Measurements from ENCODE around the gene HS3ST5.

Gene HS3ST5

DNA sequence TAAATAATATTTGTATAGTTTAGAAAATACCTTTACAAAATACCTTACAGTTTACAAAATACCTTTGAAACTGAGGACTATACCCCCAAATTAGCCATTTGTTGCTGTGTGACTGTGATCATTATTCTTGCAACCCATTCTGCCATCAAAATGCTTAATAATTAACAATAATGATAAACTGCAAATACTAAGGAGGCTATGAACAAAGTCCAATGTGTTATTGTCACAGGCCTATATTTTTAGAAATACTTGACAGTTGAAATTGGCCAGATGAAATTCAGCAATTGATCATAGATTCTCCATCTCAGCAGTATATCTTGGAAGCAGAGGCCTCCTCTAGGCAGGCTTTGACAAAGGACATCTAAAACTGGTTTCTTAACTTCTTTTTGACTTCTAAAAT lies 178.6 kb downstream of the HS3ST5 start:
- H3K9me2 ChIP-seq (replicated peaks; ENCODE audit: insufficient read depth, low read length): no peaks in the 10 kb centered on the region
- no peak for TF ChIP-seq EZH2 (optimal IDR thresholded peaks at IDR 0.05; ENCODE audit: low read depth, low read length)
- TF ChIP-seq EZH2phosphoT487 (IDR thresholded peaks at IDR 0.05; ENCODE audit: low read length): no peak
- TF ChIP-seq, protein P1, sequence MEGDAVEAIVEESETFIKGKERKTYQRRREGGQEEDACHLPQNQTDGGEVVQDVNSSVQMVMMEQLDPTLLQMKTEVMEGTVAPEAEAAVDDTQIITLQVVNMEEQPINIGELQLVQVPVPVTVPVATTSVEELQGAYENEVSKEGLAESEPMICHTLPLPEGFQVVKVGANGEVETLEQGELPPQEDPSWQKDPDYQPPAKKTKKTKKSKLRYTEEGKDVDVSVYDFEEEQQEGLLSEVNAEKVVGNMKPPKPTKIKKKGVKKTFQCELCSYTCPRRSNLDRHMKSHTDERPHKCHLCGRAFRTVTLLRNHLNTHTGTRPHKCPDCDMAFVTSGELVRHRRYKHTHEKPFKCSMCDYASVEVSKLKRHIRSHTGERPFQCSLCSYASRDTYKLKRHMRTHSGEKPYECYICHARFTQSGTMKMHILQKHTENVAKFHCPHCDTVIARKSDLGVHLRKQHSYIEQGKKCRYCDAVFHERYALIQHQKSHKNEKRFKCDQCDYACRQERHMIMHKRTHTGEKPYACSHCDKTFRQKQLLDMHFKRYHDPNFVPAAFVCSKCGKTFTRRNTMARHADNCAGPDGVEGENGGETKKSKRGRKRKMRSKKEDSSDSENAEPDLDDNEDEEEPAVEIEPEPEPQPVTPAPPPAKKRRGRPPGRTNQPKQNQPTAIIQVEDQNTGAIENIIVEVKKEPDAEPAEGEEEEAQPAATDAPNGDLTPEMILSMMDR (IDR thresholded peaks at IDR 0.05; ENCODE audit: low read length): no peak
- H3K27me3 ChIP-seq (replicated peaks; ENCODE audit: insufficient read depth, low read length): no peaks in the 10 kb centered on the region
- no peaks in the 10 kb centered on the region for H4K20me1 ChIP-seq (ENCODE audit: insufficient read depth, low read length)
- no peaks in the 10 kb centered on the region for H3K9me3 ChIP-seq (replicated peaks; ENCODE audit: insufficient read depth, low read length)
- H3K9ac ChIP-seq (ENCODE audit: low read length): no peak overlapping the region
- H3K36me3 ChIP-seq (replicated peaks; ENCODE audit: insufficient read depth, low read length): no peaks in the 10 kb centered on the region
- H2AFZ ChIP-seq (ENCODE audit: low read length): no peak overlapping the region
- DNase-seq: no peak
- H3F3A ChIP-seq (ENCODE audit: insufficient read depth, low read length): no peaks in the 10 kb centered on the region
- H3K79me2 ChIP-seq (ENCODE audit: low read length): no peaks in the 10 kb centered on the region
- no peak overlapping the region for H3K27ac ChIP-seq (ENCODE audit: low read length)
- H3K4me3 ChIP-seq (ENCODE audit: low read length): no peak overlapping the region
- no peaks in the 10 kb centered on the region for H3K4me1 ChIP-seq (ENCODE audit: low read length)
- H3K4me2 ChIP-seq (ENCODE audit: low read depth, low read length): no peak overlapping the region

DNA sequence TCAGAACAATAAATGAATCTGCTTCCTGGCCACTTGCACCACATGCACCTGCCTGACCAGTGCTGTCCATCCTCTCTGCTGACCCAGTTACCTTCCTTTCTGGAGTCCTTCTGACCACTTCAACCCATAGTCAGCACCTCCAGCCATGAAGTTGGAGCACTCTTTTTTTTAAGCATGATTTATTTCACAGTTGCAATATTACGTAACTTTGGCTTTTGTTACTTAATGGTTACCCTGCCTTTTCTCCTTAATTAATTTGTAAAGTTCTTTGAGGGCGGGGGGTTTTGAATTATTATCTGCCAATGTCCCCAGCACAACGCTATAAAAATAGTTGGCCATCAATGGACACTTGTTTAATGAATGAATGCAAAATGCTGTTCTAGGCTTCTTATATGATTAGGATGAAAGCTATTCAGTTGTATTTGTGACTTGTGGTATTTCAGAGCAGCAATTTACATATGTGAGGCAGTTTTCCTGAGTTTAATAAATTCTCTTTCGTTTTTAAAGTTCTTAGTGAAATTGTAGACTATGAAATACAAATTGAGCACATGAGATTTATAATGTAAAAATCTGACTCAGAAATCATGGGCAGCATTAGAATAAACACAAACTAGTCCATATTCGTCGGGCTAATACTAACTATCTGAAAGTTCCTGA lies 180.0 kb downstream of the HS3ST5 start:
- Histone ChIP-seq H3K27me3 (replicated peaks; ENCODE audit: insufficient read depth, low read length) (no peaks in the 10 kb centered on the region), H3K4me3 (ENCODE audit: low read length) (no peak overlapping the region), H3K9me2 (replicated peaks; ENCODE audit: insufficient read depth, low read length) (no peaks in the 10 kb centered on the region), H3K9ac (ENCODE audit: low read length) (no peak overlapping the region), H3K79me2 (ENCODE audit: low read length) (no peaks in the 10 kb centered on the region), H3F3A (ENCODE audit: insufficient read depth, low read length) (no peaks in the 10 kb centered on the region), H3K4me1 (ENCODE audit: low read length) (no peaks in the 10 kb centered on the region), H3K36me3 (replicated peaks; ENCODE audit: insufficient read depth, low read length) (no peaks in the 10 kb centered on the region), H2AFZ (ENCODE audit: low read length) (no peak overlapping the region), H3K27ac (ENCODE audit: low read length) (no peak overlapping the region), H4K20me1 (ENCODE audit: insufficient read depth, low read length) (no peaks in the 10 kb centered on the region), H3K4me2 (ENCODE audit: low read depth, low read length) (no peak overlapping the region), H3K9me3 (replicated peaks; ENCODE audit: insufficient read depth, low read length) (no peaks in the 10 kb centered on the region)
- TF ChIP-seq, protein P1 (IDR thresholded peaks at IDR 0.05; ENCODE audit: low read length): no peak
- TF ChIP-seq EZH2phosphoT487 (IDR thresholded peaks at IDR 0.05; ENCODE audit: low read length) (no peak), EZH2 (optimal IDR thresholded peaks at IDR 0.05; ENCODE audit: low read depth, low read length) (no peak)
- DNase-seq: no peak

DNA sequence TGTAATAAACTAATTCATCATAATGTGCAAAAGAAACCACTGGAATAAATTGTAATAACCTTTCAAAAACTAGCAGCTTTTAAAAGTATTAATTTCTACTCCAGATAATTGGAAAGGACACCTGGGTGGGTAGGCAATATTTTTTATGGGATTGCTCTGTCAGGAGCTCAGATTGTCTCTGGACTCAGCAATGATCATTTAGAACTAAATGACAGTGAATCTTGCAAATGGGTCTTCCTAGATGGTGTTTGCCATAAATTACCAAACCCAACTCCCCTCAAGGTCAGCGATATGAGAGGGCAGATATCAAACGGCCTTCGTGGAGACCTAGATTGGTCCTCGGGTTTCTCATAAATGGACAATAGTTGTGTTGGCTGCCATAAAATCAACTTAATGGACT lies 181.9 kb downstream of the HS3ST5 start:
- no peak for DNase-seq
- Histone ChIP-seq H3K9me3 (replicated peaks; ENCODE audit: insufficient read depth, low read length) (no peaks in the 10 kb centered on the region), H2AFZ (ENCODE audit: low read length) (no peak overlapping the region), H3K36me3 (replicated peaks; ENCODE audit: insufficient read depth, low read length) (no peaks in the 10 kb centered on the region), H3K4me3 (ENCODE audit: low read length) (no peak overlapping the region), H3K79me2 (ENCODE audit: low read length) (no peaks in the 10 kb centered on the region), H3K4me1 (ENCODE audit: low read length) (no peaks in the 10 kb centered on the region), H3K9ac (ENCODE audit: low read length) (no peak overlapping the region), H3F3A (ENCODE audit: insufficient read depth, low read length) (no peaks in the 10 kb centered on the region), H3K4me2 (ENCODE audit: low read depth, low read length) (no peak overlapping the region), H4K20me1 (ENCODE audit: insufficient read depth, low read length) (no peaks in the 10 kb centered on the region), H3K27ac (ENCODE audit: low read length) (no peak overlapping the region), H3K27me3 (replicated peaks; ENCODE audit: insufficient read depth, low read length) (no peaks in the 10 kb centered on the region), H3K9me2 (replicated peaks; ENCODE audit: insufficient read depth, low read length) (no peaks in the 10 kb centered on the region)
- no peak for TF ChIP-seq EZH2phosphoT487 (IDR thresholded peaks at IDR 0.05; ENCODE audit: low read length)
- TF ChIP-seq, protein P1 (IDR thresholded peaks at IDR 0.05; ENCODE audit: low read length): no peak
- no peak for TF ChIP-seq EZH2 (optimal IDR thresholded peaks at IDR 0.05; ENCODE audit: low read depth, low read length)

Data from MM.1S (cell line).